M059J (cell line): ENCODE data around the gene ALG14. TPM values are rescaled to one million over a fixed set of nuclear protein-coding genes. Genes with fewer than 3 reads are reported as not detected.
A peak's percentile ranks its signal among the peaks of the same experiment; 100 is the strongest.
"Not testable (repeated sequence)": the region's sequence is repeated elsewhere in the genome, so short reads cannot be mapped to it uniquely, and the experiment has no call there.

ENCODE experiments used
- DNase-seq: peaks from one replicate; pipeline ENCODE4 v3.0.0-alpha.2; 2012; ENCODE audit warnings: low read depth
- total RNA-seq: library from RNA; depleted of rRNA; stranded (reverse); fragments of >200 nt; shearing (Covaris generic); gene quantifications from 2 replicates; pipeline ENCODE4 v1.2.3, GENCODE V29; 2014

ALG14 gene
- total RNA-seq, 1 experiment from 2014 or later, result 2.1 TPM

- peak; percentile 86 for DNase-seq
These were observed 31.1 kb downstream of the ALG14 start for GRCh38 chr1:95041491-95042165.

- no peak for DNase-seq
These were observed 32.7 kb downstream of the ALG14 start for GRCh38 chr1:95040032-95040525.

GRCh38 chr1:95039360-95040031 is 33.3 kb downstream of the ALG14 start:
- peak; percentile 84 for DNase-seq

- DNase-seq, result peak; percentile 94
These were observed 37.2 kb downstream of the ALG14 start for GRCh38 chr1:95035536-95035935.

- DNase-seq, result peak; percentile 36
These were observed 38.2 kb downstream of the ALG14 start for GRCh38 chr1:95034506-95034905.

GRCh38 chr1:95033843-95034242 is 38.9 kb downstream of the ALG14 start:
- DNase-seq, result no peak

GRCh38 chr1:95029532-95029931 is 43.2 kb downstream of the ALG14 start:
- DNase-seq, result no peak

GRCh38 chr1:95028954-95029353 is 43.8 kb downstream of the ALG14 start:
- DNase-seq, result no peak

- DNase-seq, result no peak
These were observed 45.7 kb downstream of the ALG14 start for GRCh38 chr1:95027046-95027445.

GRCh38 chr1:95023399-95024043 is 49.2 kb downstream of the ALG14 start:
- DNase-seq, result peak; percentile 90

GRCh38 chr1:95022644-95022926 is 50.2 kb downstream of the ALG14 start:
- DNase-seq, result peak; percentile 65

- peak; percentile 50 for DNase-seq
These were observed 50.7 kb downstream of the ALG14 start for GRCh38 chr1:95021805-95022643.

GRCh38 chr1:95021119-95021518 is 51.6 kb downstream of the ALG14 start:
- DNase-seq, result peak; percentile 56

GRCh38 chr1:95019466-95019865 is 53.3 kb downstream of the ALG14 start:
- DNase-seq, result not testable (repeated sequence)

- DNase-seq, result peak; percentile 73
These were observed 54.0 kb downstream of the ALG14 start for GRCh38 chr1:95018602-95019369.

GRCh38 chr1:95017775-95018174 is 55.0 kb downstream of the ALG14 start:
- DNase-seq, result no peak

- no peak for DNase-seq
These were observed 57.7 kb downstream of the ALG14 start for GRCh38 chr1:95015076-95015475.

GRCh38 chr1:95013950-95014574 is 58.7 kb downstream of the ALG14 start:
- DNase-seq, result no peak

- DNase-seq, result peak; percentile 38
These were observed 60.4 kb downstream of the ALG14 start for GRCh38 chr1:95012389-95012788.

- DNase-seq, result no peak
These were observed 62.6 kb downstream of the ALG14 start for GRCh38 chr1:95010158-95010557.

- DNase-seq, result no peak
These were observed 65.1 kb downstream of the ALG14 start for GRCh38 chr1:95007687-95008086.
